ENCODE results near the gene ADAMTSL1. TPM values are rescaled to one million over a fixed set of nuclear protein-coding genes. Genes with fewer than 3 reads are reported as not detected.

ADAMTSL1 gene
- total RNA-seq, 1 experiment from 2014 or later: not detected

- ATAC-seq: no peak
- RAD21 ChIA-PET (ENCODE audit: low non-redundant PET in 1 of 2, low total read pairs in 2 of 2, uncharacterized antibody in 2 of 2, unreplicated experiment in 2 of 2): no interaction called here
- intact Hi-C loops (cut with micrococcal nuclease): loop anchor here (10.0 kb wide), 1 partner anchor 1297 kb away; no protein-coding TSS in a partner anchor
- H4K20me1 ChIP-seq (ENCODE audit: insufficient read depth): no peaks in the 10 kb centered on the region
- H3K36me3 ChIP-seq (ENCODE audit: control insufficient read depth in 1 of 2, insufficient read depth in 2 of 2, low read length in 2 of 2): no peaks in the 10 kb centered on the region
- TF ChIP-seq TCF7L2 (IDR thresholded peaks at IDR 0.05; ENCODE audit: borderline replicate concordance, extremely low read depth, insufficient read depth, insufficient read length) (peak; percentile 55), POLR2A (IDR thresholded peaks at IDR 0.05; ENCODE audit: borderline replicate concordance, extremely low read depth, insufficient read depth, insufficient read length) (no peak)
- H3K4me1 ChIP-seq (ENCODE audit: control insufficient read depth in 1 of 2, insufficient read depth in 2 of 2, low read length in 2 of 2): peaks cover 5 to 9% of the 10 kb centered on the region in 2 experiments; a peak in 3 of 4 replicates
- BruUV-seq (replicated peaks): no TSS peak
- H3K79me2 ChIP-seq (ENCODE audit: insufficient read depth, low read length): no peaks in the 10 kb centered on the region
- no peak overlapping the region for H3K4me2 ChIP-seq (ENCODE audit: low read length)
- CTCF ChIA-PET: no interaction called here
- no peaks in the 10 kb centered on the region for H3K9me3 ChIP-seq (ENCODE audit: control insufficient read depth in 1 of 2, insufficient read depth in 1 of 2, low read depth in 1 of 2, low read length in 2 of 2)
- no peaks in the 10 kb centered on the region for H3K9me2 ChIP-seq (ENCODE audit: insufficient read depth)
- H3K4me3 ChIP-seq (replicated peaks in 1 of 2; ENCODE audit: low read depth in 1 of 2, low read length in 2 of 2): no peak overlapping the region
- no peak overlapping the region for H3K9ac ChIP-seq (ENCODE audit: low read length)
- H3K27ac ChIP-seq (ENCODE audit: low read depth, low read length): no peak overlapping the region
- H3K27me3 ChIP-seq (ENCODE audit: insufficient read depth, low read length): no peaks in the 10 kb centered on the region
- POLR2A ChIA-PET: no interaction called here
- H2AFZ ChIP-seq (ENCODE audit: low read depth, low read length, poor library complexity, severe bottlenecking): no peak overlapping the region
- no peak for DNase-seq (ENCODE audit: low read depth, low spot score)
Observed at GRCh38 chr9:18821788-18822187, 347.8 kb downstream of the ADAMTSL1 start.

GRCh38 chr9:18822850-18823249 is 348.9 kb downstream of the ADAMTSL1 start:
- 0 out of 2 replicates have a peak, but pooled peaks cover 1% of the 10 kb centered on the region for H3K27me3 ChIP-seq (ENCODE audit: insufficient read depth, low read length)
- no peaks in the 10 kb centered on the region for H4K20me1 ChIP-seq (ENCODE audit: insufficient read depth)
- no peaks in the 10 kb centered on the region for H3K79me2 ChIP-seq (ENCODE audit: insufficient read depth, low read length)
- no peak for TF ChIP-seq POLR2A (IDR thresholded peaks at IDR 0.05; ENCODE audit: borderline replicate concordance, extremely low read depth, insufficient read depth, insufficient read length)
- no peak for TF ChIP-seq ATF3 (IDR thresholded peaks at IDR 0.05)
- CTCF ChIA-PET: no interaction called here
- BruUV-seq (replicated peaks): no TSS peak
- ATAC-seq: no peak
- no peak overlapping the region for H3K9ac ChIP-seq (ENCODE audit: low read length)
- no peak overlapping the region for H3K27ac ChIP-seq (ENCODE audit: low read depth, low read length)
- no peak for DNase-seq (ENCODE audit: low read depth, low spot score)
- RAD21 ChIA-PET (ENCODE audit: low non-redundant PET in 1 of 2, low total read pairs in 2 of 2, uncharacterized antibody in 2 of 2, unreplicated experiment in 2 of 2): no interaction called here
- no peaks in the 10 kb centered on the region for H3K9me2 ChIP-seq (ENCODE audit: insufficient read depth)
- peaks cover 5 to 9% of the 10 kb centered on the region in 2 experiments; a peak in 3 of 4 replicates for H3K4me1 ChIP-seq (ENCODE audit: control insufficient read depth in 1 of 2, insufficient read depth in 2 of 2, low read length in 2 of 2)
- POLR2A ChIA-PET: no interaction called here
- no peaks in the 10 kb centered on the region for H3K36me3 ChIP-seq (ENCODE audit: control insufficient read depth in 1 of 2, insufficient read depth in 2 of 2, low read length in 2 of 2)
- H3K4me2 ChIP-seq (ENCODE audit: low read length): no peak overlapping the region
- no peaks in the 10 kb centered on the region for H3K9me3 ChIP-seq (ENCODE audit: control insufficient read depth in 1 of 2, insufficient read depth in 1 of 2, low read depth in 1 of 2, low read length in 2 of 2)
- intact Hi-C loops (cut with micrococcal nuclease): loop anchor here (10.0 kb wide), 1 partner anchor 1298 kb away; no protein-coding TSS in a partner anchor
- H2AFZ ChIP-seq (ENCODE audit: low read depth, low read length, poor library complexity, severe bottlenecking): no peak overlapping the region
- no peak overlapping the region for H3K4me3 ChIP-seq (replicated peaks in 1 of 2; ENCODE audit: low read depth in 1 of 2, low read length in 2 of 2)
